Ascending aorta (tissue), 2 donors: Measurements from ENCODE around the gene TBC1D1. TPM values are rescaled to one million over a fixed set of nuclear protein-coding genes. Genes with fewer than 3 reads are reported as not detected.

Source experiments
- DNase-seq, 2 donors: peaks; one replicate each; pipeline ENCODE4 v3.0.0-alpha.2; 2019; ENCODE audit warnings: low spot score in 2 of 2
- H3K27ac ChIP-seq, 2 donors: fragments of 200-600 bp; sonication (generic); one replicate each; pipeline ENCODE4 v1.5.1; 2016 to 2017; ENCODE audit warnings: mild to moderate bottlenecking in 1 of 2
- H3K27me3 ChIP-seq: fragments of 200-600 bp; sonication (generic); one replicate; pipeline ENCODE4 v1.5.1; 2017
- H3K36me3 ChIP-seq, 2 donors: fragments of 200-600 bp; sonication (generic); one replicate each; pipeline ENCODE4 v1.5.1; 2016
- H3K4me1 ChIP-seq, 2 donors: fragments of 200-600 bp; sonication (generic); one replicate each; pipeline ENCODE4 v1.5.1; 2016 to 2017; ENCODE audit warnings: mild to moderate bottlenecking in 1 of 2
- H3K4me3 ChIP-seq, 2 donors: fragments of 200-600 bp; sonication (generic); one replicate each; pipeline ENCODE4 v1.5.1; 2016 to 2017; ENCODE audit warnings: mild to moderate bottlenecking in 1 of 2
- H3K9me3 ChIP-seq, 2 donors: fragments of 200-600 bp; sonication (generic); one replicate each; pipeline ENCODE4 v1.5.1; 2016
- CTCF ChIP-seq, 3 experiments: fragments of 200-600 bp in 2 of 3; fragments of 450-650 bp in 1 of 3; sonication (generic) in 2 of 3; IDR thresholded peaks; one replicate each; pipeline ENCODE4 v1.5.1; 2016 to 2019; ENCODE audit warnings: antibody characterized with exemption in 3 of 3, mild to moderate bottlenecking in 1 of 3, moderate library complexity in 1 of 3
- intact Hi-C: fragments of 100-400 bp; cut with DNase I; formaldehyde crosslinking; loops from one replicate; pipeline ENCODE4 v1.15.1; 2023
- total RNA-seq: library from RNA; depleted of rRNA; stranded (reverse); fragments of >200 nt; gene quantifications from one replicate; pipeline ENCODE4 v1.1.0, GENCODE V29; 2016

The TBC1D1 gene
- total RNA-seq, 1 donor from 2014 or later, result 132 TPM

DNA sequence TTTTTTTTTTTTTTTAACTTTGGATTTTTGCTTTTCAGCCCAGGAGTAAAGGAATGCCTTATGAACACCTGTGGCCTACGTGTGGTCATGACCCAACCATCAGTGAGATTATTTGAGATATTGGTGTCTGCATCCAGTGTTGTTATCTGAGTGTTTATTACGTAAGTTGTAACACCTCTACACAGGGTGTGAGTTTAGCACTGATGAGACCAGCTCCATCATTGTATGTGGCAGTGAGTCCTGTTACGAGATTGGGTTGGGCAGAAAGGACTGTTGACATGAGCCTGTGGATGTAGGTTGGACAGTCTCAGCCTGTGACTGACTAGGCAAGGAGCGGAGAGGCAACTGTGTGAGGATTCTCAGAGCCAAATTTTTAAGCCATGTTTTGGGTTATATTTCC lies 248.3 kb downstream of the TBC1D1 start:
- no peaks in the 10 kb centered on the region for H3K27me3 ChIP-seq
- peaks cover 41 to 67% of the 10 kb centered on the region in 2 donors for H3K36me3 ChIP-seq
- TF ChIP-seq CTCF (IDR thresholded peaks at IDR 0.05), result no peak
- H3K4me1 ChIP-seq, result no peaks in the 10 kb centered on the region
- H3K4me3 ChIP-seq, result no peak overlapping the region
- DNase-seq, result no peak
- H3K9me3 ChIP-seq, result no peaks in the 10 kb centered on the region
- intact Hi-C loops, result no loop called here
- H3K27ac ChIP-seq, result no peak overlapping the region

DNA sequence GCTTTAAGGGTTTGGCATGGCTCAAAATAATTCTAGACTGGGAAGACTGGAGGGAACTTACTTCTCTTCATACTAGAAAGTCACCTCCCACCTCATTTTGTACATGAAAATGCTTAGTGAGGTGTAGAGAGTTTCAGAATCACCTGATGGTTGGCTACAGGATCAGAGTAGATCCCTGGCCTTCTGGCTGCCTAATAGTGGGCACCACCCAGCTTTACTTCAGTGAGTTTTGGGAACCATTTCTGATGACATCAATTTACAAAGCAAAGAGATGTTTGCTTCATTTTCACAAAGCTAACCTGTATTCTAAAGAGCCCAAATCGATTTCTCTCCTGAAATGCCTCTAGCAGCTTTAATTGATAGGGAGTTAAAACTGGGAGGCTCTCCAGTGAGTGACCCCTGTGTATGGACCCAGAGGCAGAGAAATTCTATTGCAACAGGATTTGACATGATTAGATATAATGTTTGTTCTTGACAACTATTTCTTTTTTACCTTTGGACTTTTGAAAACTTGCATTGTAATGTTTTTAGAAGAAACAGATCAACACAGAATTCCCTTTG lies 249.8 kb downstream of the TBC1D1 start:
- Histone ChIP-seq H3K27me3 (no peaks in the 10 kb centered on the region), H3K27ac (no peak overlapping the region), H3K36me3 (peaks cover 28 to 53% of the 10 kb centered on the region in 2 donors), H3K9me3 (no peaks in the 10 kb centered on the region), H3K4me1 (peaks cover 0 to 7% of the 10 kb centered on the region in 2 donors), H3K4me3 (no peak overlapping the region)
- no peak for TF ChIP-seq CTCF (IDR thresholded peaks at IDR 0.05)
- DNase-seq, result no peak
- intact Hi-C loops, result no loop called here

GRCh38 chr4:38141808-38142500 lies 251.1 kb downstream of the TBC1D1 start:
- no peak for DNase-seq
- H3K4me3 ChIP-seq, result no peak overlapping the region
- intact Hi-C loops, result no loop called here
- peaks cover 0 to 7% of the 10 kb centered on the region in 2 donors for H3K4me1 ChIP-seq
- H3K27ac ChIP-seq, result no peak overlapping the region
- no peak for TF ChIP-seq CTCF (IDR thresholded peaks at IDR 0.05)
- peaks cover 22 to 43% of the 10 kb centered on the region in 2 donors for H3K36me3 ChIP-seq
- no peaks in the 10 kb centered on the region for H3K27me3 ChIP-seq
- no peaks in the 10 kb centered on the region for H3K9me3 ChIP-seq

- H3K27ac ChIP-seq, result no peak overlapping the region
- H3K4me3 ChIP-seq, result no peak overlapping the region
Observed at GRCh38 chr4:38144031-38144430, 253.1 kb downstream of the TBC1D1 start.

GRCh38 chr4:38145033-38145678 lies 254.3 kb downstream of the TBC1D1 start:
- H3K27ac ChIP-seq, result no peak overlapping the region
- H3K4me1 ChIP-seq, result peaks cover 0 to 14% of the 10 kb centered on the region in 2 donors
- intact Hi-C loops, result no loop called here
- no peak for DNase-seq
- no peak for TF ChIP-seq CTCF (IDR thresholded peaks at IDR 0.05)
- no peaks in the 10 kb centered on the region for H3K9me3 ChIP-seq
- peaks cover 6 to 16% of the 10 kb centered on the region in 2 donors for H3K36me3 ChIP-seq
- no peak overlapping the region for H3K4me3 ChIP-seq
- no peaks in the 10 kb centered on the region for H3K27me3 ChIP-seq

More at GRCh38 chr4:38144031-38144430, 253.1 kb downstream of the TBC1D1 start:
- Histone ChIP-seq H3K36me3 (peaks cover 11 to 27% of the 10 kb centered on the region in 2 donors), H3K4me1 (peaks cover 0 to 7% of the 10 kb centered on the region in 2 donors), H3K9me3 (no peaks in the 10 kb centered on the region), H3K27me3 (no peaks in the 10 kb centered on the region)
- TF ChIP-seq CTCF (IDR thresholded peaks at IDR 0.05), result no peak
- DNase-seq, result no peak
- intact Hi-C loops, result no loop called here
